HCT116 (cell line): Measurements from ENCODE around the gene RINT1.

Experiments
- ATF3 ChIP-seq: IDR thresholded peaks from 2 replicates; pipeline ENCODE4 v1.6.1; 2012
- CBX3 ChIP-seq: IDR thresholded peaks from 2 replicates; pipeline ENCODE4 v1.6.1; 2012; ENCODE audit warnings: low read depth
- CTCF ChIP-seq, 3 experiments: fragments of 200-600 bp in 1 of 3; sonication (generic) in 1 of 3; IDR thresholded peaks in 2 of 3; conservative IDR thresholded peaks in 1 of 3; 2 replicates each; pipeline ENCODE4 v1.5.1; 2012 to 2017; ENCODE audit warnings: low read depth in 2 of 3, low read length in 2 of 3, antibody characterized with exemption in 1 of 3, borderline replicate concordance in 1 of 3, control low read depth in 1 of 3, mild to moderate bottlenecking in 1 of 3, mixed read lengths in 1 of 3, mixed run types in 1 of 3, moderate library complexity in 1 of 3; ENCODE audit not compliant: insufficient read depth in 1 of 3
- EZH2 ChIP-seq: fragments of 200-600 bp; sonication (generic); IDR thresholded peaks from 2 replicates; pipeline ENCODE4 v1.6.1; 2017; ENCODE audit warnings: antibody characterized with exemption, mixed run types
- EZH2phosphoT487 ChIP-seq: fragments of 200-600 bp; IDR thresholded peaks from 2 replicates; pipeline ENCODE4 v1.6.1; 2018; ENCODE audit warnings: antibody characterized with exemption, borderline replicate concordance
- MAX ChIP-seq: IDR thresholded peaks from 2 replicates; pipeline ENCODE4 v1.6.1; 2012
- POLR2A ChIP-seq: IDR thresholded peaks from 2 replicates; pipeline ENCODE4 v1.7.0; 2011; ENCODE audit warnings: borderline replicate concordance; ENCODE audit not compliant: insufficient read depth, insufficient read length; ENCODE audit errors: extremely low read depth
- RAD21 ChIP-seq: IDR thresholded peaks from 2 replicates; pipeline ENCODE4 v1.6.1; 2012; ENCODE audit warnings: low read depth, mild to moderate bottlenecking
- REST ChIP-seq: IDR thresholded peaks from 2 replicates; pipeline ENCODE4 v1.6.1; 2012; ENCODE audit warnings: low read depth
- SIN3A ChIP-seq: IDR thresholded peaks from 2 replicates; pipeline ENCODE4 v1.6.1; 2012; ENCODE audit warnings: low read depth
- SP1 ChIP-seq: IDR thresholded peaks from 2 replicates; pipeline ENCODE4 v1.6.1; 2012; ENCODE audit warnings: low read depth
- YY1 ChIP-seq: IDR thresholded peaks from 2 replicates; pipeline ENCODE4 v1.6.1; 2011; ENCODE audit warnings: low read length, low read depth, moderate library complexity, mild to moderate bottlenecking; ENCODE audit not compliant: insufficient replicate concordance; ENCODE audit errors: extremely low read depth
- ZFX ChIP-seq: fragments of 450-650 bp; IDR thresholded peaks from 2 replicates; pipeline ENCODE4 v1.6.1; 2017
- ZNF274 ChIP-seq: fragments of 200-500 bp; sonication (Bioruptor generic); IDR thresholded peaks from 2 replicates; pipeline ENCODE4 v1.6.1; 2014; ENCODE audit warnings: mild to moderate bottlenecking, low read depth, low read length, inconsistent platforms

- no peak for TF ChIP-seq EZH2
- TF ChIP-seq POLR2A = no peak
- TF ChIP-seq CTCF (IDR thresholded peaks at IDR 0.05 in 2 of 3, conservative IDR thresholded peaks at IDR 0.05 in 1 of 3; ENCODE audit: borderline replicate concordance in 1 of 3, insufficient read depth in 1 of 3, low read depth in 2 of 3, low read length in 2 of 3) = no peak
- TF ChIP-seq ZFX = no peak
- no peak for TF ChIP-seq SP1
- TF ChIP-seq YY1 = no peak
- TF ChIP-seq RAD21 = no peak
- no peak for TF ChIP-seq MAX
- no peak for TF ChIP-seq REST
- TF ChIP-seq EZH2phosphoT487 = no peak
- TF ChIP-seq ATF3 = no peak
- TF ChIP-seq SIN3A = no peak
- TF ChIP-seq ZNF274 = no peak
- no peak for TF ChIP-seq CBX3
Observed at GRCh38 chr7:105489409-105489808, 42.6 kb upstream of the RINT1 start.
